Testis (tissue), 3 donors: ENCODE measurements around the gene APH1B. TPM values are rescaled to one million over a fixed set of nuclear protein-coding genes. Genes with fewer than 3 reads are reported as not detected.

Source experiments
- DNase-seq: peaks from one replicate; pipeline ENCODE4 v3.0.0-alpha.2; 2019
- H3K27ac ChIP-seq, 2 donors: fragments of 200-600 bp; sonication (generic); one replicate each; pipeline ENCODE4 v1.5.1; 2019
- H3K27me3 ChIP-seq: fragments of 200-600 bp; sonication (generic); one replicate; pipeline ENCODE4 v1.5.1; 2019
- H3K36me3 ChIP-seq: fragments of 200-600 bp; sonication (generic); one replicate; pipeline ENCODE4 v1.5.1; 2017; ENCODE audit warnings: low read depth; ENCODE audit errors: missing control alignments
- H3K4me1 ChIP-seq: fragments of 200-600 bp; sonication (generic); one replicate; pipeline ENCODE4 v1.5.1; 2019
- H3K4me3 ChIP-seq, 2 donors: fragments of 200-600 bp; sonication (generic); one replicate each; pipeline ENCODE4 v1.5.1; 2017 to 2019
- H3K9me3 ChIP-seq: fragments of 200-600 bp; sonication (generic); one replicate; pipeline ENCODE4 v1.5.1; 2017
- CTCF ChIP-seq, 3 experiments: fragments of 450-650 bp in 2 of 3; fragments of 200-600 bp in 1 of 3; sonication (generic) in 1 of 3; IDR thresholded peaks; one replicate each; pipeline ENCODE4 v1.5.1; 2016 to 2019; ENCODE audit warnings: antibody characterized with exemption in 3 of 3, mild to moderate bottlenecking in 2 of 3, moderate library complexity in 1 of 3
- POLR2A ChIP-seq: fragments of 450-650 bp; IDR thresholded peaks from one replicate; pipeline ENCODE4 v1.6.1; 2017; ENCODE audit warnings: antibody characterized with exemption, mild to moderate bottlenecking, moderate library complexity
- WGBS, 2 donors: methylation state at CpG; one replicate each; pipeline ENCODE4 v1.1.5; 2018; 5-methylcytosine and 5-hydroxymethylcytosine counted together
- intact Hi-C: fragments of 100-400 bp; cut with DNase I; formaldehyde crosslinking; loops from one replicate; pipeline ENCODE4 v1.15.1; 2023; ENCODE audit warnings: low total_unique reads
- polyA plus RNA-seq: library from polyadenylated mRNA; stranded (reverse); fragments of 350-450 nt; fragmentation: Illumina TruSeq; extraction: RNeasy Lipid Tissue Mini Kit (QIAGEN cat#74804); gene quantifications from one replicate; pipeline ENCODE4 v1.2.3, GENCODE V29; 2014; ENCODE audit warnings: low read depth, low replicate concordance; ENCODE audit not compliant: insufficient read depth
- total RNA-seq, 2 donors: library from RNA; depleted of rRNA; stranded (reverse); fragments of >200 nt; gene quantifications; one replicate each; pipeline ENCODE4 v1.2.3, GENCODE V29; 2016

Gene APH1B
- total and polyA plus RNA-seq, 3 donors from 2014 or later = 53.6 to 471 (median 69.7) TPM

- 51 to 57% methylated on average over 5 of the region's 5 CpGs for WGBS, 2 donors
- H3K36me3 ChIP-seq = no peaks in the 10 kb centered on the region
- intact Hi-C loops = no loop called here
These were observed 20.8 kb upstream of the APH1B start for GRCh38 chr15:63256433-63257274.

GRCh38 chr15:63258658-63259057, 18.7 kb upstream of the APH1B start:
- Histone ChIP-seq H3K27me3 (no peaks in the 10 kb centered on the region), H3K4me3 (no peak overlapping the region), H3K27ac (no peak overlapping the region), H3K9me3 (no peaks in the 10 kb centered on the region), H3K4me1 (no peaks in the 10 kb centered on the region), H3K36me3 (no peaks in the 10 kb centered on the region)
- intact Hi-C loops = no loop called here
- 88 to 96% methylated on average over 2 of the region's 2 CpGs for WGBS, 2 donors
- DNase-seq = no peak
- TF ChIP-seq CTCF (IDR thresholded peaks at IDR 0.05) = no peak
- no peak for TF ChIP-seq POLR2A

More at GRCh38 chr15:63256433-63257274, 20.8 kb upstream of the APH1B start:
- Histone ChIP-seq H3K9me3 (no peaks in the 10 kb centered on the region), H3K4me1 (no peaks in the 10 kb centered on the region), H3K27ac (no peak overlapping the region), H3K4me3 (no peak overlapping the region), H3K27me3 (no peaks in the 10 kb centered on the region)
- no peak for DNase-seq
- TF ChIP-seq CTCF (IDR thresholded peaks at IDR 0.05) = no peak
- TF ChIP-seq POLR2A = no peak

GRCh38 chr15:63260791-63261190, 16.6 kb upstream of the APH1B start:
- Histone ChIP-seq H3K36me3 (no peaks in the 10 kb centered on the region), H3K4me1 (no peaks in the 10 kb centered on the region), H3K27ac (no peak overlapping the region), H3K9me3 (no peaks in the 10 kb centered on the region), H3K4me3 (no peak overlapping the region), H3K27me3 (no peaks in the 10 kb centered on the region)
- WGBS, 2 donors = 84 to 85% methylated on average over 5 of the region's 5 CpGs
- intact Hi-C loops = no loop called here
- no peak for DNase-seq
- TF ChIP-seq POLR2A (no peak), CTCF (IDR thresholded peaks at IDR 0.05) (no peak)

- TF ChIP-seq CTCF (IDR thresholded peaks at IDR 0.05) (no peak), POLR2A (no peak)
- Histone ChIP-seq H3K4me3 (no peak overlapping the region), H3K27ac (no peak overlapping the region), H3K4me1 (no peaks in the 10 kb centered on the region), H3K36me3 (no peaks in the 10 kb centered on the region), H3K9me3 (no peaks in the 10 kb centered on the region), H3K27me3 (no peaks in the 10 kb centered on the region)
- no peak for DNase-seq
- intact Hi-C loops = no loop called here
These were observed 16.1 kb upstream of the APH1B start for GRCh38 chr15:63261311-63261710.

- Histone ChIP-seq H3K9me3 (no peaks in the 10 kb centered on the region), H3K4me3 (no peak overlapping the region), H3K27ac (no peak overlapping the region), H3K4me1 (no peaks in the 10 kb centered on the region), H3K36me3 (no peaks in the 10 kb centered on the region), H3K27me3 (no peaks in the 10 kb centered on the region)
- intact Hi-C loops = no loop called here
- no peak for TF ChIP-seq POLR2A
- TF ChIP-seq CTCF (IDR thresholded peaks at IDR 0.05) = no peak
- whole genome bisulfite sequencing, 2 donors = 94 to 95% methylated on average over 6 of the region's 6 CpGs
- no peak for DNase-seq
These were observed 13.9 kb upstream of the APH1B start for GRCh38 chr15:63263519-63263918.
